Spleen (tissue), 3 donors: Measurements from ENCODE around the gene XYLT1.

Experiments
- POLR2A ChIP-seq, 3 donors: fragments of 450-650 bp; IDR thresholded peaks; one replicate each; pipeline ENCODE4 v1.5.1; 2017; ENCODE audit warnings: antibody characterized with exemption in 3 of 3, mild to moderate bottlenecking in 1 of 3
- POLR2AphosphoS5 ChIP-seq, 3 donors: sonication (generic); formaldehyde crosslinking; IDR thresholded peaks; one replicate each; pipeline ENCODE4 v1.5.1; 2017; ENCODE audit warnings: antibody characterized with exemption in 3 of 3

GRCh38 chr16:17296431-17296830, 174.3 kb downstream of the XYLT1 start:
- no peak for TF ChIP-seq POLR2A (IDR thresholded peaks at IDR 0.05)
- no peak for TF ChIP-seq POLR2AphosphoS5 (IDR thresholded peaks at IDR 0.05)
